ENCODE measurements around the gene ITIH6.
"Not testable (repeated sequence)": the region's sequence is repeated elsewhere in the genome, so short reads cannot be mapped to it uniquely, and the experiment has no call there.

The ITIH6 gene, protein sequence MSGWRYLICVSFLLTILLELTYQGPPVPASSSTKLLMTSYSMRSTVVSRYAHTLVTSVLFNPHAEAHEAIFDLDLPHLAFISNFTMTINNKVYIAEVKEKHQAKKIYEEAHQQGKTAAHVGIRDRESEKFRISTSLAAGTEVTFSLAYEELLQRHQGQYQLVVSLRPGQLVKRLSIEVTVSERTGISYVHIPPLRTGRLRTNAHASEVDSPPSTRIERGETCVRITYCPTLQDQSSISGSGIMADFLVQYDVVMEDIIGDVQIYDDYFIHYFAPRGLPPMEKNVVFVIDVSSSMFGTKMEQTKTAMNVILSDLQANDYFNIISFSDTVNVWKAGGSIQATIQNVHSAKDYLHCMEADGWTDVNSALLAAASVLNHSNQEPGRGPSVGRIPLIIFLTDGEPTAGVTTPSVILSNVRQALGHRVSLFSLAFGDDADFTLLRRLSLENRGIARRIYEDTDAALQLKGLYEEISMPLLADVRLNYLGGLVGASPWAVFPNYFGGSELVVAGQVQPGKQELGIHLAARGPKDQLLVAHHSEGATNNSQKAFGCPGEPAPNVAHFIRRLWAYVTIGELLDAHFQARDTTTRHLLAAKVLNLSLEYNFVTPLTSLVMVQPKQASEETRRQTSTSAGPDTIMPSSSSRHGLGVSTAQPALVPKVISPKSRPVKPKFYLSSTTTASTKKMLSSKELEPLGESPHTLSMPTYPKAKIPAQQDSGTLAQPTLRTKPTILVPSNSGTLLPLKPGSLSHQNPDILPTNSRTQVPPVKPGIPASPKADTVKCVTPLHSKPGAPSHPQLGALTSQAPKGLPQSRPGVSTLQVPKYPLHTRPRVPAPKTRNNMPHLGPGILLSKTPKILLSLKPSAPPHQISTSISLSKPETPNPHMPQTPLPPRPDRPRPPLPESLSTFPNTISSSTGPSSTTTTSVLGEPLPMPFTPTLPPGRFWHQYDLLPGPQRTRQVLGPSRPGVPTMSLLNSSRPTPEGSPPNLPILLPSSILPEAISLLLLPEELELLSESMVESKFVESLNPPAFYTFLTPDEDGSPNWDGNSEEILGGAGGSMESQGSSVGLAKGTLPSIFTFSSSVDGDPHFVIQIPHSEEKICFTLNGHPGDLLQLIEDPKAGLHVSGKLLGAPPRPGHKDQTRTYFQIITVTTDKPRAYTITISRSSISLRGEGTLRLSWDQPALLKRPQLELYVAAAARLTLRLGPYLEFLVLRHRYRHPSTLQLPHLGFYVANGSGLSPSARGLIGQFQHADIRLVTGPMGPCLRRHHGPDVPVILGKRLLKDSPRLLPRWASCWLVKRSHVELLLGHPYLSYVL

GRCh38 chrX:54798137-54798536 lies at the start of gene ITIH6:
Gene ITIH6, minus strand, starts transcription at chrX:54798255. Its CDS starts 45 bp downstream, at chrX:54798210.
- DNase-seq, result no peak

GRCh38 chrX:54847700-54848099 lies 49.6 kb upstream of the ITIH6 start:
- DNase-seq, result not testable (repeated sequence)

GRCh38 chrX:54843050-54843449 lies 45.0 kb upstream of the ITIH6 start:
- no peak for DNase-seq

DNA sequence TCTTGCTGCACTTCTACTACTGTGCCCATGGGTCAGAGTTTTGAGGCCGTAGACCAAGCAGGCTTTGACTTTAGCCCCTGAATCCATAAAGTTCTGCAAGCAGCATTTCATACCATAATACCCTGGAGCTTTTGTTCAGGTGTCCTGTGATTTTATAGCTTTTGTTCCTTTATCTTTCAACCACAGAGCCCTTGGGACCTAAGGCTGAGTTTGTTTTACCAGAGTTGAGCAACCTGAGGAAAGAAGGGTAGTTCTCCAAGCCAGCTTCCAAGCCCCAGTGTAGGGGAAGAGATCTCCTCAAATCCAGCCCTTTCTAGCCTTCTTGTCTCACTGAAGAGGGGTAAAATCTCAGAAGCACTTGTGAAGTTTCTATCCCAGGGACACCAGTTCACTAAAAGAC lies 44.6 kb upstream of the ITIH6 start:
- no peak for DNase-seq

- not testable (repeated sequence) for DNase-seq
These were observed 43.3 kb upstream of the ITIH6 start for GRCh38 chrX:54841184-54841874.

- DNase-seq, result no peak
These were observed 40.5 kb upstream of the ITIH6 start for GRCh38 chrX:54838583-54838982.

GRCh38 chrX:54826598-54826997 lies 28.5 kb upstream of the ITIH6 start:
- no peak for DNase-seq

DNA sequence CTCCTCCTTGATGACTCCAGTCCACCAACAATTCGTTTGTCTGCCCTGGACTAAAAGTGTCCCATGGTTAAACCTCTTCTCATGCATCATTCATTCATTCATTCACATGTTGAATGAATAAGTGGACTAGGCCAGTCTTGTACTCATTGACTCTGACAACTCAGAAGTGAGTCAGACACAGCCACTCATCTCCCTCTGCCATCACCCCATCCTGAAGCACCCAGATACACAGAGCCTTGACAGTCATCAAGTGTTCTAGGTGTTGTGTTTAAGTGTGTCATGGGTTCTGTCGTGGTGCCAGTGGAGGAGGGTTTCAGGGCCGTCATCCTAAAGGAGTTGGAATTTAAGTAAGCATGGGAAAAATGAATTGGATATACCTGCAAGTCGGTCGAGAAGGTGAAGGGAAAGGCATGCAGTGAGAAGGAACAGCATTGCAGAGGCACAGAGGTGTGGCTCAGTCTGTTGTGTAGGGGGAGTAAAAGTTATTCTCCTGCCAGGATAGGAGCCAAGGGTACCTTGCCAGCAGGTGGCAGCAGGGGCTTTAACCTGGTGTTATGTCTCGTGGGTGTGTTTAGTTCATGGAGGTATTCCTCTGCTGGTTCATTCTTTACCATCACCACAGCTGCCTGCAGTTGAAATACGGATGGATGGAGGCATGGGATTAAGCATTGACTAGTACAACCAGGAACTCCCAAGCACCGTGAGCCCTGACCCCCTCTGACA lies 27.8 kb upstream of the ITIH6 start:
- no peak for DNase-seq

GRCh38 chrX:54824722-54825121 lies 26.7 kb upstream of the ITIH6 start:
- DNase-seq, result no peak

DNA sequence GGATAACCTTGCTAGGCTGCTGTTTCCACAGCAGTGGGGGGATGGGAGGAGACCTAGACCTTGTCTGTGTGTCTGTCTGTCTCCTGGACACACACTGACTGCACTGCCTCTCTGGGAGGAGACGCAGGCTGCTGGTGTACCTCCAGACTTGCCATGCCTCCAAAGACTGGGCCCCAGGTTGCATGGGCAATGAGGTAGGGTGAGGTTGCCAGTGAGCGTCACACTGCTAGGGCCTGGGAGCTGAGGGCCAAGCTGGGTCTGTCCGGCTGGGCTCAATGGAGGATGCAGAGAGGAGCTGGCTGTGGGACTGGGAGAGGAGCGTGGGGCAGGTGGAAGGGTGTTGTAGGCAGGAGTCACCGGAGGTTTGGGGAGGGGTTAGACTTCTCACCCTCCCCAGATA lies 26.1 kb upstream of the ITIH6 start:
- DNase-seq, result no peak

- no peak for DNase-seq
These were observed 23.3 kb upstream of the ITIH6 start for GRCh38 chrX:54821310-54821709.

GRCh38 chrX:54820737-54821136 lies 22.7 kb upstream of the ITIH6 start:
- no peak for DNase-seq

- DNase-seq, result no peak
These were observed 21.1 kb upstream of the ITIH6 start for GRCh38 chrX:54819201-54819600.

DNA sequence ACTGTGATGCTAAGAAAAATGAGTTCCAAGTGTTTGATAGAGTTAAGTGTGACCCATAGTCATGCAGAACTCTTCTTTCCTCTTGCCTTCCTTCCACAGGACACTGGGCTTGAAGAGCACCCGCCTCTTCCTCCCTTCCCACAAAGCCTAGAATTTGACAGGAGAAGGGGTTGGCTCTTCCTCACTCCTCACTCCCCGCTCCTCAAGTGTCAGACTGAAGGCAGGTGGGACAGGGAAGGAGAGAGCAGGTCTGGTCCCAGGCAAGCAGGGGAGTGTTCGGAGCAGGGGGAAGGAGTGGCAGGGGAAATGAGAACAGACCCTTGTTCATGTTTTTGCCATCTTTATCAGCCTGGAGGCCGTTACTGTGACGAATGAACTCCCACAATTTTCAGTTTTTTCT lies 20.2 kb upstream of the ITIH6 start:
- no peak for DNase-seq

DNA sequence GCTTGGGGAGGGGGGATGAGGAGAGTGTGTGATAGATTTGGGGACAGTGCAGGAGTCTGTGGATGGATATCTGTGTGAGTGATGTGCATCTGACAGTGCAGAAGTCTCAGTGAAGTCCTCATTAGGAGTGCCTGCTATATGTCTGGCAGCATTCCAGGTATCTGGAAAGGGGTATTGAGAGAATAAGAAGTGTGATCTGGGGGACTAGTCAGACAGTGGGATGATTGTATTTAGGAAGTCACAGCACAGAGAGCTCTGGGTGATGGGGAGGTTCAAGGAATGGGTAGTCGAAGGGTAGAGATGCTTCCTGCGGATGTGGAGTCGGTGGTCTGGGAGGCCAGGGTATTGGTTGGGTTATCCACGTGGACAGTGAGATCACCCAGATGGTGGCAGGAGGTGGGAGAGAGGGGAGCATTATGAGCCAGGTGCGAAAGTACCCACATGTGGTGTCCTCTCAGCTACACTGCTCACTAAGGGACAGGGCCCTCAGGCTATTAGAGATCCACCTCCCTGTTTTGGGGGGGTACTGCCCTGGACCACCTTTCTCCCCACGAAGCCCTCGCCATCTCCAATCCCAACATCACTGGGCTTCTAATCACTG lies 19.3 kb upstream of the ITIH6 start:
- no peak for DNase-seq

DNA sequence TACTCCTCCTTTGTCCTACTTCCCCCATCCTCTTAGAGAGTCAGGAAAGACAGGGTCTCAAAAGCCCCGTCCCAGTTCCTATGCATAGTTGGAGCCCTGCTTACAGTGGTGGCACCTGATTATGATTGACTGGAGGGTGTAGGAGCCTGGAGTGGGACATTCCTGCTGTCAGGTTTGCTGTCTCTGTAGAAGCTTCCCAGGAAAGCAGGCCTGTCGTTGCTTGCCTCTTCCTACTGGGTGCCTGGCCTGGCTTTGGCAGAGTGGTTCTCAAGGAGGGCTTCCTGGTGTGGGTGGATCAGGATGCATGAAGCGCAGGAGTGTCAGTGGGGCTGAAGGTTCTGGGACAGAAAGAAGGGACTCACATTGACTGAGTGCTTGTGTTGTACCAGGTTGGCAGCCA lies 14.3 kb upstream of the ITIH6 start:
- DNase-seq, result no peak

- DNase-seq, result no peak
These were observed 13.3 kb upstream of the ITIH6 start for GRCh38 chrX:54811301-54811885.

DNA sequence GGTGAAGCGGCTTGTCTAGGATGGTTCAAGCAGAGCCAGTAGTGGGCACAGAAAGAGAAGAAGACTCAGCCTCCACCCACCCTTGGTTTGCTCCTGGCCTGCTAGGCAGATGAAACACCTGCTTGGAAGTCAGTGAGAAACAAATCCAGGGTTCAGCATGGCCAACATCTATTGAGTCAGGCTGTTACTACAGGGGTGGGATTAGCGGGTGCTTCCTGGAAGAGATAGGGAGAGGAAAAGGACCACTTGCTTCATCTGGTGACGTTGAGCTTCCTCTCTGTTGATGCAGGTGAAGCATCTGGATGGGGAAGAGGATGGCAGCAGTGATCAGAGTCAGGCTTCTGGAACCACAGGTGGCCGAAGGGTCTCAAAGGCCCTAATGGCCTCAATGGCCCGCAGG lies 12.5 kb upstream of the ITIH6 start:
- no peak for DNase-seq

GRCh38 chrX:54808605-54809483 lies 10.8 kb upstream of the ITIH6 start:
- peak; percentile 93 for DNase-seq

DNA sequence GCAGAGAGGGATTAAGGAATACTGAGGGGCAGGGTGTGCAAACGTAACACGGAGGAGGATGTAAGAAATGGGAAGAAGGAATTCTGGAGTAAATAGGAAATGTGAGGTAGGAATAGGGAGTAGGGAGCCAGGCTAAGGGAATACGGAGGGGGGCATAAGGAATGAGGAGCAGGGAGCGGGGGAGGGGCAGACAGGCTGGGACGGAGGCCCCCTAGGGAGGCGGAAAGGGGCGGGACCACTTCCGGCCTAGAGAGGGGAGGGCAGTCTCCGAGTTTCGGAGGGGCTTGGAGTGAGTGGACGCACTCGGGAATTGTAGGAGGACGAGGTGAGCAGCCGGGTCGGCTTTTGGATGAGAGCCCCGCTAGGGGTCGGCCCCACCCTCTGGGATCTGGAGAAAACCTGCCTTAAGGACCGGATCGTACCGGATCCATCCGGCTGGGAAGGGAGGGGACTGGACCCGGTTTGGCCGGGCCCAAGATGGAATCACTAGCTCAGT lies 10.1 kb upstream of the ITIH6 start:
- peak; percentile 46 for DNase-seq
